ENCODE measurements around the gene MEF2C. TPM values are rescaled to one million over a fixed set of nuclear protein-coding genes. Genes with fewer than 3 reads are reported as not detected.

The MEF2C gene
- polyA plus RNA-seq, 4 donors, result 0.89 to 11.5 (median 5.9) TPM

- Histone ChIP-seq H3K36me3 (ENCODE audit: control insufficient read depth in 3 of 3, insufficient read depth in 2 of 3, low read depth in 1 of 3, low read length in 3 of 3) (no peaks in the 10 kb centered on the region), H3K4me1 (ENCODE audit: control insufficient read depth in 3 of 3, insufficient read depth in 2 of 3, low read depth in 1 of 3, low read length in 2 of 3) (no peaks in the 10 kb centered on the region), H3K4me3 (ENCODE audit: low read depth in 1 of 3, low read length in 3 of 3) (no peak overlapping the region), H3K27me3 (ENCODE audit: control insufficient read depth in 3 of 3, insufficient read depth in 3 of 3, low read length in 3 of 3) (peaks cover 0 to 2% (median 0%) of the 10 kb centered on the region in 3 donors), H3K27ac (ENCODE audit: low read depth in 1 of 3, low read length in 2 of 3) (no peak overlapping the region), H3K9me3 (ENCODE audit: control insufficient read depth in 2 of 2, insufficient read depth in 1 of 2, low read depth in 1 of 2, low read length in 1 of 2) (no peaks in the 10 kb centered on the region)
- 28 to 40% (median 34%) methylated on average over 3 of the region's 3 CpGs for WGBS, 3 donors
- FAIRE-seq (peak; percentile 96), DNase-seq (peak; percentile 14)
Observed at GRCh38 chr5:88727705-88728313, 155.2 kb downstream of the MEF2C start.

GRCh38 chr5:88725454-88725853 is 157.5 kb downstream of the MEF2C start:
- no peaks in the 10 kb centered on the region for H3K4me1 ChIP-seq (ENCODE audit: control insufficient read depth in 3 of 3, insufficient read depth in 2 of 3, low read depth in 1 of 3, low read length in 2 of 3)
- FAIRE-seq (no peak), DNase-seq (no peak)
- no peak overlapping the region for H3K4me3 ChIP-seq (ENCODE audit: low read depth in 1 of 3, low read length in 3 of 3)
- WGBS, 3 donors, result 48 to 69% (median 53%) methylated on average over 3 of the region's 3 CpGs
- no peak overlapping the region for H3K27ac ChIP-seq (ENCODE audit: low read depth in 1 of 3, low read length in 2 of 3)
- peaks cover 0 to 10% (median 0%) of the 10 kb centered on the region in 3 donors for H3K27me3 ChIP-seq (ENCODE audit: control insufficient read depth in 3 of 3, insufficient read depth in 3 of 3, low read length in 3 of 3)
- no peaks in the 10 kb centered on the region for H3K36me3 ChIP-seq (ENCODE audit: control insufficient read depth in 3 of 3, insufficient read depth in 2 of 3, low read depth in 1 of 3, low read length in 3 of 3)
- H3K9me3 ChIP-seq (ENCODE audit: control insufficient read depth in 2 of 2, insufficient read depth in 1 of 2, low read depth in 1 of 2, low read length in 1 of 2), result no peaks in the 10 kb centered on the region

GRCh38 chr5:88724201-88724600 is 158.8 kb downstream of the MEF2C start:
- Histone ChIP-seq H3K27me3 (ENCODE audit: control insufficient read depth in 3 of 3, insufficient read depth in 3 of 3, low read length in 3 of 3) (peaks cover 0 to 10% (median 0%) of the 10 kb centered on the region in 3 donors), H3K9me3 (ENCODE audit: control insufficient read depth in 2 of 2, insufficient read depth in 1 of 2, low read depth in 1 of 2, low read length in 1 of 2) (no peaks in the 10 kb centered on the region), H3K4me3 (ENCODE audit: low read depth in 1 of 3, low read length in 3 of 3) (no peak overlapping the region), H3K36me3 (ENCODE audit: control insufficient read depth in 3 of 3, insufficient read depth in 2 of 3, low read depth in 1 of 3, low read length in 3 of 3) (no peaks in the 10 kb centered on the region), H3K27ac (ENCODE audit: low read depth in 1 of 3, low read length in 2 of 3) (no peak overlapping the region), H3K4me1 (ENCODE audit: control insufficient read depth in 3 of 3, insufficient read depth in 2 of 3, low read depth in 1 of 3, low read length in 2 of 3) (no peaks in the 10 kb centered on the region)
- WGBS, 3 donors, result 9 to 36% (median 20%) methylated on average over 2 of the region's 2 CpGs
- FAIRE-seq, result no peak
- no peak for DNase-seq

DNA sequence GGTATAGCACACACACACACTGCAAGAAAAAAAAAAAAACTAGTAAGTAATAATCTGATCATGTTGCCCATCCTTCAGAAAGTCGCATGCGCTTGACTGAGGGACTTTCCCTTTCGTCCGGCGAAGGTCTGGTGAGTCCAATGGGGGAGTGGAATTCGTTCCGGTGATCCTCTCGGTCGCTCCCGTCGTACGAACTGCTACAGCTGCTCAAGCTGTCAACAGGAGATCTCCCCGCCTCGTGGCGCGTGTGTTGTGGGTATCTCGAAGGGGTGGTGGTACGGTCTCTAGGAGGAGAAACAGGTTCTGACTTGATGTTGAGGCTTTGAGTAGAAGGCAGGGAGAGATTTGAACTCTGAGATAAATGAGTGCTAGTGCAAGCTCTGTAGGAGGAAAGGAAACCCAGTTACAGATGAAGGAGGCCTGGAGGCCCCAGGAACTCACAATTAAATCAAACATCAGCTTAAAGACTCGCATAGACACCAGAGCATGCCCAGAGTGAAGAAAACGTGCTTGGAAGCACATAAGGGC is 160.4 kb downstream of the MEF2C start:
- DNase-seq (no peak), FAIRE-seq (no peak)
- no peaks in the 10 kb centered on the region for H3K4me1 ChIP-seq (ENCODE audit: control insufficient read depth in 3 of 3, insufficient read depth in 2 of 3, low read depth in 1 of 3, low read length in 2 of 3)
- no peaks in the 10 kb centered on the region for H3K9me3 ChIP-seq (ENCODE audit: control insufficient read depth in 2 of 2, insufficient read depth in 1 of 2, low read depth in 1 of 2, low read length in 1 of 2)
- H3K4me3 ChIP-seq (ENCODE audit: low read depth in 1 of 3, low read length in 3 of 3), result no peak overlapping the region
- H3K36me3 ChIP-seq (ENCODE audit: control insufficient read depth in 3 of 3, insufficient read depth in 2 of 3, low read depth in 1 of 3, low read length in 3 of 3), result no peaks in the 10 kb centered on the region
- H3K27me3 ChIP-seq (ENCODE audit: control insufficient read depth in 3 of 3, insufficient read depth in 3 of 3, low read length in 3 of 3), result peaks cover 0 to 10% (median 0%) of the 10 kb centered on the region in 3 donors
- WGBS, 3 donors, result 33 to 68% (median 54%) methylated on average over 20 of the region's 20 CpGs
- no peak overlapping the region for H3K27ac ChIP-seq (ENCODE audit: low read depth in 1 of 3, low read length in 2 of 3)

DNA sequence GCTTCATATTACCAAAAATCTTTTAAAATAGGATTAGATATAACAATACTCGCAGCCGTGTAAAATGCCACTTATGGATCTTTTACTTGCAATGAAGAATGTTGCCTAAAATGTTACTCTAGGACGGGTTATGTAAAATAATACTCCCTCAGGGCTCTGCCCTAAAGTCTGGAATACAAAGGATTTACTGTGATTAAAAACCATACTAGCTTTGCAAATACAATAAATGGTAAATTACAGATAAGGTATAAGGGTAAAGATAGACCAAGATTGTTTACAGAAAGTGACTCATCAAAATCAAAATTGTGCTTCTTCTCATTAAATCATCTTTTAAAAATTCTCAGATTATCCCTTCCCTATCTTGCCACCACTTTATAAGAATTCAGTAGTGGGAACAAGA is 163.6 kb downstream of the MEF2C start:
- Histone ChIP-seq H3K27ac (ENCODE audit: low read depth in 1 of 3, low read length in 2 of 3) (no peak overlapping the region), H3K27me3 (ENCODE audit: control insufficient read depth in 3 of 3, insufficient read depth in 3 of 3, low read length in 3 of 3) (peaks cover 0 to 10% (median 0%) of the 10 kb centered on the region in 3 donors), H3K9me3 (ENCODE audit: control insufficient read depth in 2 of 2, insufficient read depth in 1 of 2, low read depth in 1 of 2, low read length in 1 of 2) (no peaks in the 10 kb centered on the region), H3K4me3 (ENCODE audit: low read depth in 1 of 3, low read length in 3 of 3) (no peak overlapping the region), H3K4me1 (ENCODE audit: control insufficient read depth in 3 of 3, insufficient read depth in 2 of 3, low read depth in 1 of 3, low read length in 2 of 3) (no peaks in the 10 kb centered on the region), H3K36me3 (ENCODE audit: control insufficient read depth in 3 of 3, insufficient read depth in 2 of 3, low read depth in 1 of 3, low read length in 3 of 3) (no peaks in the 10 kb centered on the region)
- FAIRE-seq, result no peak
- DNase-seq, result no peak
- 55 to 83% (median 67%) methylated on average over 3 of the region's 3 CpGs for WGBS, 3 donors

DNA sequence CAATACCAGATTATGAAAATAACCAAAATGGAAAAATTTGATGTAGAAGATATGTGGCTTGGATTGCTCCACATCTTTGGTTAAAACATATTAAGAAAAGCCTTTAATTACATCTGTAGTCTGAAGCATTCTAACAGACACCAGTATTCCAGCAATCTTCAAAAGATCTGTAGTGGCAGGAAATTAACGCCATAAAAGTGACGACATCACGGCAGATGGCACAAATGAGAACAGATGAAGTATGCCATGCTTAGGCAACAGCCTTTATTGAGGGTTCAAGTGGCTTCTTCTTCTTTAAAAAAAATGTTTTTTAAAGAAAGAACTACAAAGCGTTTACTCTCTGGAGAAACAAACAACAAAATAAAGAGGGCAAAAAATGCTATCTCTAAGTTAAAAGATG is 164.2 kb downstream of the MEF2C start:
- FAIRE-seq (no peak), DNase-seq (no peak)
- H3K4me1 ChIP-seq (ENCODE audit: control insufficient read depth in 3 of 3, insufficient read depth in 2 of 3, low read depth in 1 of 3, low read length in 2 of 3), result no peaks in the 10 kb centered on the region
- no peaks in the 10 kb centered on the region for H3K9me3 ChIP-seq (ENCODE audit: control insufficient read depth in 2 of 2, insufficient read depth in 1 of 2, low read depth in 1 of 2, low read length in 1 of 2)
- H3K36me3 ChIP-seq (ENCODE audit: control insufficient read depth in 3 of 3, insufficient read depth in 2 of 3, low read depth in 1 of 3, low read length in 3 of 3), result no peaks in the 10 kb centered on the region
- peaks cover 0 to 10% (median 0%) of the 10 kb centered on the region in 3 donors for H3K27me3 ChIP-seq (ENCODE audit: control insufficient read depth in 3 of 3, insufficient read depth in 3 of 3, low read length in 3 of 3)
- H3K27ac ChIP-seq (ENCODE audit: low read depth in 1 of 3, low read length in 2 of 3), result no peak overlapping the region
- 36 to 78% (median 45%) methylated on average over 4 of the region's 4 CpGs for WGBS, 3 donors
- no peak overlapping the region for H3K4me3 ChIP-seq (ENCODE audit: low read depth in 1 of 3, low read length in 3 of 3)

- 63 to 76% (median 70%) methylated on average over 1 of the region's 1 CpG for WGBS, 3 donors
- H3K27me3 ChIP-seq (ENCODE audit: control insufficient read depth in 3 of 3, insufficient read depth in 3 of 3, low read length in 3 of 3), result no peaks in the 10 kb centered on the region
- no peak overlapping the region for H3K4me3 ChIP-seq (ENCODE audit: low read depth in 1 of 3, low read length in 3 of 3)
- DNase-seq, result no peak
- FAIRE-seq, result no peak
- no peak overlapping the region for H3K27ac ChIP-seq (ENCODE audit: low read depth in 1 of 3, low read length in 2 of 3)
- H3K9me3 ChIP-seq (ENCODE audit: control insufficient read depth in 2 of 2, insufficient read depth in 1 of 2, low read depth in 1 of 2, low read length in 1 of 2), result no peaks in the 10 kb centered on the region
- no peaks in the 10 kb centered on the region for H3K4me1 ChIP-seq (ENCODE audit: control insufficient read depth in 3 of 3, insufficient read depth in 2 of 3, low read depth in 1 of 3, low read length in 2 of 3)
- H3K36me3 ChIP-seq (ENCODE audit: control insufficient read depth in 3 of 3, insufficient read depth in 2 of 3, low read depth in 1 of 3, low read length in 3 of 3), result no peaks in the 10 kb centered on the region
Observed at GRCh38 chr5:88716101-88716500, 166.9 kb downstream of the MEF2C start.

GRCh38 chr5:88715503-88715902 is 167.5 kb downstream of the MEF2C start:
- Histone ChIP-seq H3K9me3 (ENCODE audit: control insufficient read depth in 2 of 2, insufficient read depth in 1 of 2, low read depth in 1 of 2, low read length in 1 of 2) (no peaks in the 10 kb centered on the region), H3K27me3 (ENCODE audit: control insufficient read depth in 3 of 3, insufficient read depth in 3 of 3, low read length in 3 of 3) (no peaks in the 10 kb centered on the region)
- 57 to 80% (median 64%) methylated on average over 3 of the region's 3 CpGs for WGBS, 3 donors

GRCh38 chr5:88713818-88714217 is 169.2 kb downstream of the MEF2C start:
- 29 to 67% (median 56%) methylated on average over 2 of the region's 2 CpGs for WGBS, 3 donors
- no peak for DNase-seq
- no peaks in the 10 kb centered on the region for H3K4me1 ChIP-seq (ENCODE audit: control insufficient read depth in 3 of 3, insufficient read depth in 2 of 3, low read depth in 1 of 3, low read length in 2 of 3)
- no peak for FAIRE-seq
- no peak overlapping the region for H3K4me3 ChIP-seq (ENCODE audit: low read depth in 1 of 3, low read length in 3 of 3)
- no peaks in the 10 kb centered on the region for H3K9me3 ChIP-seq (ENCODE audit: control insufficient read depth in 2 of 2, insufficient read depth in 1 of 2, low read depth in 1 of 2, low read length in 1 of 2)
- peaks cover 0 to 3% (median 2%) of the 10 kb centered on the region in 3 donors for H3K27me3 ChIP-seq (ENCODE audit: control insufficient read depth in 3 of 3, insufficient read depth in 3 of 3, low read length in 3 of 3)
- H3K27ac ChIP-seq (ENCODE audit: low read depth in 1 of 3, low read length in 2 of 3), result no peak overlapping the region
- no peaks in the 10 kb centered on the region for H3K36me3 ChIP-seq (ENCODE audit: control insufficient read depth in 3 of 3, insufficient read depth in 2 of 3, low read depth in 1 of 3, low read length in 3 of 3)

More at GRCh38 chr5:88715503-88715902, 167.5 kb downstream of the MEF2C start:
- Histone ChIP-seq H3K4me1 (ENCODE audit: control insufficient read depth in 3 of 3, insufficient read depth in 2 of 3, low read depth in 1 of 3, low read length in 2 of 3) (no peaks in the 10 kb centered on the region), H3K27ac (ENCODE audit: low read depth in 1 of 3, low read length in 2 of 3) (no peak overlapping the region), H3K36me3 (ENCODE audit: control insufficient read depth in 3 of 3, insufficient read depth in 2 of 3, low read depth in 1 of 3, low read length in 3 of 3) (no peaks in the 10 kb centered on the region), H3K4me3 (ENCODE audit: low read depth in 1 of 3, low read length in 3 of 3) (no peak overlapping the region)
- DNase-seq (no peak), FAIRE-seq (no peak)
